Left lung (tissue), 10 donors: ENCODE data around the gene C11orf86. TPM values are rescaled to one million over a fixed set of nuclear protein-coding genes. Genes with fewer than 3 reads are reported as not detected.
"Not testable (repeated sequence)": the region's sequence is repeated elsewhere in the genome, so short reads cannot be mapped to it uniquely, and the experiment has no call there.

Source experiments
- ATAC-seq: fragments of 200-7000 bp; cut with Tn5 transposase; one replicate; pipeline ENCODE4 v1.9.1; 2020; ENCODE audit warnings: moderate library complexity
- DNase-seq, 4 donors: peaks; one replicate each; pipeline ENCODE4 v3.0.0-alpha.2; 2013 to 2020
- H3K27ac ChIP-seq, 2 donors: fragments of 200-600 bp; sonication (generic) in 1 of 2; one replicate each; pipeline versions ENCODE4 v1.5.0 to v1.8.0; 2020 to 2021
- H3K27me3 ChIP-seq, 2 donors: fragments of 200-600 bp; sonication (generic) in 1 of 2; one replicate each; pipeline versions ENCODE4 v1.5.0 to v1.8.0; 2020 to 2021
- H3K36me3 ChIP-seq, 2 donors: fragments of 200-600 bp; sonication (generic) in 1 of 2; one replicate each; pipeline versions ENCODE4 v1.5.0 to v1.8.0; 2020 to 2021
- H3K4me1 ChIP-seq, 2 donors: fragments of 200-600 bp; one replicate each; pipeline ENCODE4 v1.8.0; 2021
- H3K4me3 ChIP-seq, 2 donors: fragments of 200-600 bp; sonication (generic) in 1 of 2; one replicate each; pipeline versions ENCODE4 v1.5.0 to v1.8.0; 2020 to 2021; ENCODE audit warnings: mild to moderate bottlenecking in 1 of 2
- H3K9me3 ChIP-seq, 2 donors: fragments of 200-600 bp; sonication (generic) in 1 of 2; one replicate each; pipeline versions ENCODE4 v1.5.0 to v1.8.0; 2020 to 2021
- CTCF ChIP-seq, 2 donors: fragments of 200-600 bp; sonication (generic) in 1 of 2; IDR thresholded peaks; one replicate each; pipeline versions ENCODE4 v1.5.0 to v1.8.0; 2021; ENCODE audit warnings: antibody characterized with exemption in 2 of 2
- intact Hi-C, 2 donors: fragments of 100-400 bp; cut with DNase I; formaldehyde crosslinking; loops; one replicate each; pipeline versions ENCODE4 v1.11.2 to v1.14.2; 2022
- polyA plus RNA-seq, 6 donors: library from polyadenylated mRNA; unstranded; fragments of 120-200 nt; gene quantifications; one replicate each; pipeline ENCODE4 v1.2.1, GENCODE V29; 2013; ENCODE audit not compliant: insufficient read length in 6 of 6
- total RNA-seq, 2 donors: library from RNA; stranded (reverse); fragmentation: NEBNext Ultra II Directional; extraction: Animal tissue kit (Norgen Biotek cat#: 25700); gene quantifications; one replicate each; pipeline ENCODE4 v1.2.1, GENCODE V29; 2021
- donor health status: DM: no; HTN: yes; CAD: no.
- donor health status: DM: no; HTN: no; CAD: no.

The C11orf86 gene
- total and polyA plus RNA-seq, 8 donors = not detected

GRCh38 chr11:66958956-66959274 lies 16.2 kb upstream of the C11orf86 start:
- H3K4me3 ChIP-seq = peak overlapping the region in 1 of 2 donors; percentile 56
- intact Hi-C loops = no loop called here
- no peak for ATAC-seq
- peaks cover 0 to 23% of the 10 kb centered on the region in 2 donors for H3K4me1 ChIP-seq
- DNase-seq = no peak
- no peak for TF ChIP-seq CTCF (IDR thresholded peaks at IDR 0.05)
- H3K9me3 ChIP-seq = no peaks in the 10 kb centered on the region
- peaks cover 0 to 24% of the 10 kb centered on the region in 2 donors for H3K27me3 ChIP-seq
- H3K36me3 ChIP-seq = no peaks in the 10 kb centered on the region
- peak overlapping the region; percentile 4 to 74 for H3K27ac ChIP-seq

DNA sequence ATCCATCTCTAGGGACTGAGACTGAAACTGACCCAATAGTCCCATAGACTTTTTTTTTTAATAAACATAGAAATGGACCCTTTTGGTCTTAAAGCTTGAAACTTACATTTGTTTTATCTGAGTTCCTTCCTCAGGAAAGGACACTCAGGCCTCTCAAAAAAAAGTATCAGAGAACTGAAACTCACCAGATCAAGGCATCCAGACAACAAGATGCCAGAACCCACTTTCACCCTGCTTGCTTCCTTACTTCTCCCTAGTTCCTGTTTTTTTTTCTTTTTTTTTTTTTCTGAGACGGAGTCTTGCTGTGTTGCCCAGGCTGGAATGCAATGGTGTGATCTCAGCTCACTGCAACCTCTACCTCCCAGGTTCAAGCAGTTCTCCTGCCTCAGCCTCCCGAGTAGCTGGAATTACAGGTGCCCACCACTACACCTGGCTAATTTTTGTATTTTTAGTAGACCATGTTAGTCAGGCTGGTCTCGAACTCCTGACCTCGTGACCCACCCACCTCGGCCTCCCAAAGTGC lies 13.4 kb upstream of the C11orf86 start:
- ATAC-seq, H3K36me3 ChIP-seq, H3K27ac ChIP-seq, intact Hi-C loops, H3K4me3 ChIP-seq, H3K9me3 ChIP-seq: not testable (repeated sequence)
- DNase-seq = peak in 1 of 4 donors; percentile 6
- Histone ChIP-seq H3K4me1 (peaks cover 0 to 19% of the 10 kb centered on the region in 2 donors), H3K27me3 (peaks cover 0 to 24% of the 10 kb centered on the region in 2 donors)

DNA sequence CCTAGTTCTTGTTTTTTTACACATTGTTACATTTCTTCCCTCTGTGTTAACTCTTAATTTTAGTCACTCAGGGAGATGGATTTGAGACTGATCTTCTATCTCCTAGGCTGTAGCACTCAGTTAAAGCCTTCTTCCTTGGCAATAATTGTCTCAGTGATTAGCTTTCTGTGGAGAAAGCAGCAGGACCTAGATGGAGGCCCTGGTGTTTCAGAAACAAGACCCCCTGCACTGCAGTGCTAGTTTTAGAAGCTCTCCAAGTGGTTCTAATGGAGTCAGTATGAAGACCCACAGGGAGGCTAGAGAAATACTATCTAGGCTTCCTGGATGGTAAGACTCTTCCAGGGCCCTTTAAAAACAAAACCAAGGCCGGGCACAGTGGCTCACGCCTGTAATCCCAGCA lies 12.9 kb upstream of the C11orf86 start:
- intact Hi-C loops = no loop called here
- Histone ChIP-seq H3K4me3 (no peak overlapping the region), H3K27me3 (peaks cover 0 to 22% of the 10 kb centered on the region in 2 donors), H3K9me3 (no peaks in the 10 kb centered on the region), H3K36me3 (no peaks in the 10 kb centered on the region), H3K27ac (no peak overlapping the region), H3K4me1 (peaks cover 0 to 14% of the 10 kb centered on the region in 2 donors)
- no peak for TF ChIP-seq CTCF (IDR thresholded peaks at IDR 0.05)
- ATAC-seq = no peak
- no peak for DNase-seq

DNA sequence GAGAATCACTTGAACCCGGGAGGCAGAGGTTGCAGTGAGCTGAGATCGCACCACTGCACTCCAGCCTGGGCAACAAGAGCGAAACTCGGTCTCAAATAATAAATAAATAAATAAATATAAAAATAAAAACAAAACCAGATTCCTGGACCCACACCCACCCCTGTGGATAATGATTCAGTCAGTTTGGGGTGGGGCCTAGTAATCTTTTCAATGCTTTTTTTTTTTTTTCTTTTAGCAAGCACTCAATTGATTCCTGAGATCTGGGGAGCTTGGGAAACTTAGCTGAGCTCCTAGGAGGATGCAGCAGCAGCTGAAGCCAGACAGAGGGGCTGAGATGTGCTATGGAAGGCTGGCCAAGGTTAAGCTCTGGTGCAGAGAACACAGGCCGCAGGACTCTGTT lies 12.3 kb upstream of the C11orf86 start:
- H3K36me3 ChIP-seq = no peaks in the 10 kb centered on the region
- intact Hi-C loops = no loop called here
- H3K9me3 ChIP-seq = no peaks in the 10 kb centered on the region
- no peak overlapping the region for H3K27ac ChIP-seq
- H3K4me1 ChIP-seq = peaks cover 5 to 13% of the 10 kb centered on the region in 2 donors
- no peak for ATAC-seq
- no peak overlapping the region for H3K4me3 ChIP-seq
- DNase-seq = no peak
- TF ChIP-seq CTCF (IDR thresholded peaks at IDR 0.05) = no peak
- H3K27me3 ChIP-seq = peaks cover 0 to 16% of the 10 kb centered on the region in 2 donors

DNA sequence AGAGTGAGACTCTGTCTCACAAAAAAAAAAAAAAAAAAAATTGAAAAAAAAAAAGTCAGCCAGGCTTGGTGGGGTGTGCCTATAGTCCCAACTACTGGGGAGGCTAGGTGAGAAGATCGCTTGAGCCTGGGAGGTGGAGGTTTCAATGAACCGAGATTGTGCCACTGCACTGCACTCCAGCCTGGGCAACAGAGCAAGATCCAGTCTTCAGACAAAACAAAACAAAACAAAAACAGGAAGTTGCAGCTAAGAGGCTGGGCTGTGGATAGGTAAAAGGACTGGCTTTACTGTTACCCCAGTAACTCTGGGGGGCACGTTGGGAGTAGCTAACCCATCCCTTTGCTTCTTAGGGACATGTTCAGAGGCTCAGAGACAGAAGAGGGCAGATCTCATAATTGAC lies 10.6 kb upstream of the C11orf86 start:
- no peak for TF ChIP-seq CTCF (IDR thresholded peaks at IDR 0.05)
- peaks cover 0 to 1% of the 10 kb centered on the region in 2 donors for H3K27me3 ChIP-seq
- H3K36me3 ChIP-seq = no peaks in the 10 kb centered on the region
- H3K4me1 ChIP-seq = peaks cover 7 to 8% of the 10 kb centered on the region in 2 donors
- DNase-seq (no peak), ATAC-seq (no peak)
- H3K4me3 ChIP-seq = no peak overlapping the region
- H3K9me3 ChIP-seq = no peaks in the 10 kb centered on the region
- intact Hi-C loops = no loop called here
- H3K27ac ChIP-seq = no peak overlapping the region

DNA sequence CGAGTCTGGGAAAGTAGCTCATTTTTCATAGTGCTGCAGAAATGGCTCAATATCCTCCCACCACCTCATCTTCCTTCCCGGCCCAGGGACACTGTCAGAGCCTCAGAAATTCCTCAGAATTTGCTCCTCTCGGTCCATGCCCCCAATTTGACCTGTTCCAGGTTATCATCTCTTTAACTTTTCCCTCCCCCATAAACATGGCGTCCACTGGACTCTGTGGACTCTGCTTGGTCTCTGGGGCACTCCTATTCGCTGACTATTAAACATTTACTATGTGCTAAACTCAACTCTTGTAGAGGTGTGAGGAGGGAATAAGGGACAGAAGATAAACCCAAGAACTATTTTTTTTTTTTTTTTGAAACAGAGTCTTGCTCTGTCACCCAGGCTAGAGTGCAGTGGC lies 8.8 kb upstream of the C11orf86 start:
- Histone ChIP-seq H3K27me3 (no peaks in the 10 kb centered on the region), H3K9me3 (no peaks in the 10 kb centered on the region), H3K4me3 (no peak overlapping the region), H3K36me3 (no peaks in the 10 kb centered on the region), H3K27ac (no peak overlapping the region), H3K4me1 (peaks cover 19 to 20% of the 10 kb centered on the region in 2 donors)
- no peak for TF ChIP-seq CTCF (IDR thresholded peaks at IDR 0.05)
- ATAC-seq (no peak), DNase-seq (no peak)
- intact Hi-C loops = no loop called here
